H1 (cell line): ENCODE measurements around the gene B9D2. TPM values are rescaled to one million over a fixed set of nuclear protein-coding genes. Genes with fewer than 3 reads are reported as not detected.

Experiments used
- CTCF ChIA-PET: fragments of 300-600 bp; sonication (Branson Sonifier 250); formaldehyde crosslinking; loops from one replicate; lab custom pipeline; 2021; ENCODE audit not compliant: partially characterized antibody; lab: Charles Lee
- POLR2A ChIA-PET: fragments of 300-600 bp; sonication (Branson Sonifier 250); formaldehyde crosslinking; loops from one replicate; lab custom pipeline; 2021; ENCODE audit warnings: inconsistent platforms; ENCODE audit not compliant: partially characterized antibody; lab: Charles Lee
- DNase-seq, 2 experiments: peaks; one replicate each; pipeline versions ENCODE4 v3.0.0 to v3.0.0-alpha.2; 2010 to 2022; ENCODE audit warnings: low spot score in 2 of 2, low read depth in 1 of 2, mixed read lengths in 1 of 2
- FAIRE-seq: peaks from 2 replicates; lab custom pipeline; 2011; peaks lifted over from hg19 to GRCh38; lab: Jason Lieb, UNC
- H2AFZ ChIP-seq: 2 replicates; pipeline ENCODE4 v1.8.1; 2012; ENCODE audit warnings: low read length, inconsistent platforms
- H2AK5ac ChIP-seq: 2 replicates; pipeline ENCODE4 v1.6.1; 2013; ENCODE audit warnings: low read depth, low read length
- H2BK120ac ChIP-seq: replicated peaks from 2 replicates; pipeline ENCODE3; 2013; ENCODE audit warnings: low read depth, low read length, inconsistent platforms
- H2BK12ac ChIP-seq: 2 replicates; pipeline ENCODE4 v1.6.1; 2013; ENCODE audit warnings: low read depth, low read length
- H2BK15ac ChIP-seq: 2 replicates; pipeline ENCODE4 v1.6.1; 2013; ENCODE audit warnings: low read length
- H2BK20ac ChIP-seq: 2 replicates; pipeline ENCODE4 v1.6.1; 2013; ENCODE audit warnings: low read length
- H2BK5ac ChIP-seq: 2 replicates; pipeline ENCODE4 v1.6.1; 2013; ENCODE audit warnings: low read depth, low read length
- H3K14ac ChIP-seq: 2 replicates; pipeline ENCODE4 v1.6.1; 2013; ENCODE audit warnings: inconsistent platforms; ENCODE audit not compliant: insufficient read length
- H3K18ac ChIP-seq: 2 replicates; pipeline ENCODE4 v1.6.1; 2013; ENCODE audit warnings: low read length; ENCODE audit errors: extremely low read depth
- H3K23ac ChIP-seq: 2 replicates; pipeline ENCODE4 v1.6.1; 2013; ENCODE audit warnings: inconsistent platforms; ENCODE audit not compliant: insufficient read length
- H3K23me2 ChIP-seq: 2 replicates; pipeline ENCODE4 v1.6.1; 2013; ENCODE audit warnings: low read depth, low read length
- H3K27ac ChIP-seq: 2 replicates; pipeline ENCODE4 v1.6.1; 2011; ENCODE audit warnings: low read depth, low read length, inconsistent platforms
- H3K27me3 ChIP-seq, 4 experiments: replicated peaks in 1 of 4; 1 replicate in 1 of 4; 2 replicates in 3 of 4; pipeline versions ENCODE4 v1.6.1 to v1.8.1; 2011 to 2013; ENCODE audit warnings: low read length in 3 of 4, mild to moderate bottlenecking in 3 of 4, inconsistent platforms in 2 of 4, mixed read lengths in 2 of 4, moderate library complexity in 1 of 4; ENCODE audit not compliant: control insufficient read depth in 3 of 4, insufficient read depth in 3 of 4; ENCODE audit errors: extremely low read depth in 1 of 4
- H3K36me3 ChIP-seq, 4 experiments: 2 replicates each; pipeline versions ENCODE4 v1.6.1 to v1.8.1; 2011 to 2013; ENCODE audit warnings: mild to moderate bottlenecking in 4 of 4, low read length in 3 of 4, moderate library complexity in 2 of 4, control low read depth in 1 of 4, inconsistent platforms in 1 of 4; ENCODE audit not compliant: insufficient read depth in 4 of 4, control insufficient read depth in 2 of 4
- H3K4ac ChIP-seq: replicated peaks from 2 replicates; pipeline ENCODE3; 2013; ENCODE audit warnings: low read length, low read depth, mixed read lengths, inconsistent platforms; ENCODE audit not compliant: insufficient read length
- H3K4me1 ChIP-seq, 4 experiments: replicated peaks in 1 of 4; 1 replicate in 1 of 4; 2 replicates in 3 of 4; pipeline versions ENCODE4 v1.6.1 to v1.8.1; 2011 to 2013; ENCODE audit warnings: low read length in 3 of 4, inconsistent platforms in 2 of 4, mixed read lengths in 1 of 4; ENCODE audit not compliant: insufficient read depth in 4 of 4, control insufficient read depth in 3 of 4
- H3K4me2 ChIP-seq, 2 experiments: 2 replicates each; pipeline versions ENCODE4 v1.6.1 to v1.8.1; 2011 to 2013; ENCODE audit warnings: low read depth in 2 of 2, low read length in 2 of 2, control low read depth in 1 of 2, inconsistent platforms in 1 of 2, mild to moderate bottlenecking in 1 of 2; ENCODE audit not compliant: insufficient read depth in 1 of 2
- H3K4me3 ChIP-seq, 4 experiments: fragments of 200-600, 300-600 bp in 1 of 4; sonication (generic), shearing (Covaris generic), sonication (Bioruptor Twin) in 1 of 4; 2 replicates each; pipeline versions ENCODE4 v1.5.1 to v1.8.1; 2011 to 2016; ENCODE audit warnings: low read length in 4 of 4, low read depth in 3 of 4, control low read depth in 2 of 4, inconsistent platforms in 2 of 4, mild to moderate bottlenecking in 2 of 4, mixed read lengths in 1 of 4, moderate library complexity in 1 of 4; ENCODE audit not compliant: insufficient read depth in 2 of 4; ENCODE audit errors: extremely low read depth in 1 of 4
- H3K56ac ChIP-seq: replicated peaks from 2 replicates; pipeline ENCODE3; 2013; ENCODE audit warnings: low read depth, mild to moderate bottlenecking, mixed read lengths, low read length, inconsistent platforms; ENCODE audit not compliant: insufficient read length
- H3K79me1 ChIP-seq: 2 replicates; pipeline ENCODE4 v1.6.1; 2013; ENCODE audit warnings: low read depth, low read length, control low read depth
- H3K79me2 ChIP-seq, 2 experiments: 2 replicates each; pipeline versions ENCODE4 v1.6.1 to v1.8.1; 2012 to 2013; ENCODE audit warnings: low read length in 2 of 2, mild to moderate bottlenecking in 2 of 2, inconsistent platforms in 1 of 2; ENCODE audit not compliant: insufficient read depth in 2 of 2, control insufficient read depth in 1 of 2
- H3K9ac ChIP-seq, 4 experiments: replicated peaks in 1 of 4; 1 replicate in 1 of 4; 2 replicates in 3 of 4; pipeline versions ENCODE4 v1.6.1 to v1.8.1; 2011 to 2013; ENCODE audit warnings: low read depth in 3 of 4, low read length in 3 of 4, control low read depth in 2 of 4, mild to moderate bottlenecking in 2 of 4, moderate library complexity in 2 of 4, inconsistent platforms in 1 of 4; ENCODE audit errors: extremely low read depth in 1 of 4
- H3K9me3 ChIP-seq, 2 experiments: 2 replicates each; pipeline versions ENCODE4 v1.6.1 to v1.8.1; 2012 to 2013; ENCODE audit warnings: mild to moderate bottlenecking in 2 of 2, moderate library complexity in 2 of 2, control low read depth in 1 of 2, inconsistent platforms in 1 of 2, low read depth in 1 of 2, low read length in 1 of 2, mixed read lengths in 1 of 2; ENCODE audit not compliant: insufficient read depth in 2 of 2
- H4K20me1 ChIP-seq, 2 experiments: replicated peaks in 1 of 2; 2 replicates each; pipeline versions ENCODE3 to v1.8.1; 2011 to 2013; ENCODE audit warnings: inconsistent platforms in 2 of 2, low read length in 2 of 2, mild to moderate bottlenecking in 1 of 2; ENCODE audit not compliant: insufficient read depth in 2 of 2, control insufficient read depth in 1 of 2
- H4K5ac ChIP-seq: 2 replicates; pipeline ENCODE4 v1.6.1; 2013; ENCODE audit warnings: low read length, low read depth, mixed read lengths, inconsistent platforms; ENCODE audit not compliant: insufficient read length
- H4K8ac ChIP-seq: 2 replicates; pipeline ENCODE4 v1.8.0; 2013; ENCODE audit warnings: mild to moderate bottlenecking, moderate library complexity, low read length, inconsistent platforms; ENCODE audit not compliant: insufficient read depth; ENCODE audit errors: extremely low read depth
- H4K91ac ChIP-seq: replicated peaks from 2 replicates; pipeline ENCODE3; 2013; ENCODE audit warnings: low read length, mixed read lengths, inconsistent platforms; ENCODE audit not compliant: insufficient read length
- ATF3 ChIP-seq: IDR thresholded peaks from 2 replicates; pipeline ENCODE4 v1.6.1; 2011; ENCODE audit warnings: low read depth, mild to moderate bottlenecking, low read length; ENCODE audit not compliant: insufficient read depth
- BRCA1 ChIP-seq: IDR thresholded peaks from 2 replicates; pipeline ENCODE4 v1.6.1; 2012; ENCODE audit warnings: low read depth, low read length, improper control_type of control experiment
- CBX8 ChIP-seq: fragments of 300-800, 300-1000 bp; sonication (generic); IDR thresholded peaks from 2 replicates; pipeline ENCODE4 v1.7.1; 2016; ENCODE audit warnings: low read depth, low read length, borderline replicate concordance
- EP300 ChIP-seq, 2 experiments: IDR thresholded peaks; 1 replicate in 1 of 2; 2 replicates in 1 of 2; pipeline ENCODE4 v1.6.1; 2011 to 2012; ENCODE audit warnings: low read depth in 2 of 2, low read length in 2 of 2, mild to moderate bottlenecking in 2 of 2, borderline replicate concordance in 1 of 2, inconsistent platforms in 1 of 2, moderate library complexity in 1 of 2
- MAFK ChIP-seq: IDR thresholded peaks from 2 replicates; pipeline ENCODE4 v1.6.1; 2012; ENCODE audit warnings: low read depth, mild to moderate bottlenecking, improper control_type of control experiment, low read length
- NANOG ChIP-seq: IDR thresholded peaks from 2 replicates; pipeline ENCODE4 v1.6.1; 2011; ENCODE audit warnings: low read length, low read depth, mild to moderate bottlenecking, inconsistent platforms; ENCODE audit not compliant: insufficient read depth, poor library complexity, severe bottlenecking
- NRF1 ChIP-seq: IDR thresholded peaks from 2 replicates; pipeline ENCODE4 v1.6.1; 2011; ENCODE audit warnings: mild to moderate bottlenecking, low read depth, low read length, improper control_type of control experiment
- POLR2A ChIP-seq, 2 experiments: IDR thresholded peaks; 1 replicate in 1 of 2; 2 replicates in 1 of 2; pipeline ENCODE4 v1.6.1; 2011; ENCODE audit warnings: low read depth in 2 of 2, low read length in 2 of 2, mild to moderate bottlenecking in 2 of 2; ENCODE audit errors: control extremely low read depth in 1 of 2
- POLR2AphosphoS5 ChIP-seq: IDR thresholded peaks from 2 replicates; pipeline ENCODE4 v1.6.1; 2011; ENCODE audit warnings: low read depth, low read length
- SP4 ChIP-seq: IDR thresholded peaks from 2 replicates; pipeline ENCODE4 v1.6.1; 2012; ENCODE audit warnings: low read length, inconsistent platforms
- USF2 ChIP-seq: IDR thresholded peaks from 2 replicates; pipeline ENCODE4 v1.6.1; 2011; ENCODE audit warnings: low read length, improper control_type of control experiment
- YY1 ChIP-seq: IDR thresholded peaks from 2 replicates; pipeline ENCODE4 v1.6.1; 2011; ENCODE audit warnings: low read depth, mild to moderate bottlenecking, low read length
- WGBS, 2 experiments: shearing (Covaris generic) in 1 of 2; methylation state at CpG; one replicate each; pipeline versions ENCODE4 v1.1.6 to v1.1.7; 2013 to 2015; ENCODE audit warnings: low lambda C conversion rate in 2 of 2, mixed read lengths in 2 of 2, inconsistent platforms in 1 of 2, low coverage in 1 of 2, missing lambda C conversion rate in 1 of 2; ENCODE audit not compliant: insufficient replicate concordance in 2 of 2, insufficient coverage in 1 of 2, insufficient read length in 1 of 2; ENCODE audit errors: extremely low coverage in 1 of 2, missing lambda C conversion rate in 1 of 2; 5-methylcytosine and 5-hydroxymethylcytosine counted together
- polyA plus RNA-seq, 7 experiments: library from polyadenylated mRNA; depleted of rRNA in 3 of 7; stranded (reverse) in 5 of 7; unstranded in 2 of 7; fragments of >200 nt in 5 of 7; fragments of 200-250 nt in 2 of 7; gene quantifications; 1 replicate in 5 of 7; 2 replicates in 1 of 7; 4 replicates in 1 of 7; pipeline versions ENCODE4 v1.2.1 to v1.2.3, GENCODE V29; 2011 to 2013; ENCODE audit warnings: missing spikeins in 2 of 7, mixed read lengths in 2 of 7
- total RNA-seq: library from RNA; stranded (reverse); fragmentation: NEBNext Ultra II Directional; extraction: Animal tissue kit (Norgen Biotek cat#: 25700); gene quantifications from 2 replicates; pipeline ENCODE4 v1.2.1, GENCODE V29; 2021

B9D2 gene
- total and polyA plus RNA-seq, 2 of the 8 experiments (the other 6 are each of a cell fraction or from before 2014, with no cell fraction given), result 4.9 to 6.3 TPM

- POLR2A ChIA-PET, result interaction anchor here (0.6 to 22.6 kb wide), 4 partner anchors 10 to 528 kb away, joined by 3 to 579 read pairs (median 70); partner anchors contain the start of gene HNRNPUL1
- no peak overlapping the region for H2BK5ac ChIP-seq
- H3K18ac ChIP-seq, result no peak overlapping the region
- H3K23me2 ChIP-seq, result peaks cover 7% of the 10 kb centered on the region
- H2AK5ac ChIP-seq, result no peak overlapping the region
- H3K4ac ChIP-seq, result no peak overlapping the region
- H2BK12ac ChIP-seq, result no peak overlapping the region
- CTCF ChIA-PET, result interaction anchor here (0.6 to 2.1 kb wide), 3 partner anchors 10 to 1470 kb away, joined by 3 to 15 read pairs (median 3); no protein-coding TSS in a partner anchor
- no peaks in the 10 kb centered on the region for H3K27me3 ChIP-seq
- DNase-seq (no peak), FAIRE-seq (no peak)
- peaks cover 0 to 3% of the 10 kb centered on the region in 2 experiments for H4K20me1 ChIP-seq
- no peak overlapping the region for H3K23ac ChIP-seq
- H3K79me1 ChIP-seq, result peaks cover 7% of the 10 kb centered on the region; the same call in 1 of the 2 replicates
- H3K79me2 ChIP-seq, result peaks cover 0 to 8% of the 10 kb centered on the region in 2 experiments; a peak in 2 of 4 replicates
- H4K8ac ChIP-seq, result no peak overlapping the region; the same call in 1 of the 2 replicates
- no peak overlapping the region for H2BK120ac ChIP-seq
- no peak overlapping the region for H3K4me3 ChIP-seq
- H3K9ac ChIP-seq, result no peak overlapping the region
- no peak overlapping the region for H2BK20ac ChIP-seq
- H3K14ac ChIP-seq, result no peak overlapping the region
- peaks cover 0 to 10% (median under 1%) of the 10 kb centered on the region in 4 experiments; a peak in 3 of 7 replicates for H3K4me1 ChIP-seq
- peak overlapping the region in 1 of 2 experiments; percentile 83; a peak in 1 of 4 replicates for H3K4me2 ChIP-seq
- WGBS, 2 experiments, result 90% methylated on average over 8 of the region's 8 CpGs; no CpG with 5 or more reads in 1 of the 2 experiments
- H3K56ac ChIP-seq, result no peak overlapping the region
- H3K36me3 ChIP-seq, result peaks cover 7 to 21% (median 10%) of the 10 kb centered on the region in 4 experiments; a peak in 6 of 8 replicates
- no peak overlapping the region for H2AFZ ChIP-seq
- peaks cover 0 to 2% of the 10 kb centered on the region in 2 experiments; a peak in 1 of 4 replicates for H3K9me3 ChIP-seq
- no peak overlapping the region for H2BK15ac ChIP-seq
- H4K91ac ChIP-seq, result no peak overlapping the region
- no peak overlapping the region for H4K5ac ChIP-seq
- no peak overlapping the region for H3K27ac ChIP-seq
- TF ChIP-seq BRCA1 (no peak), NRF1 (no peak), POLR2A (IDR thresholded peaks at IDR 0.05; ENCODE audit: control extremely low read depth in 1 of 2, low read depth in 2 of 2, low read length in 2 of 2) (no peak), CBX8 (no peak), NANOG (no peak), EP300 (IDR thresholded peaks at IDR 0.05; ENCODE audit: borderline replicate concordance in 1 of 2, low read depth in 2 of 2, low read length in 2 of 2) (no peak), SP4 (no peak), USF2 (no peak), POLR2AphosphoS5 (no peak), MAFK (no peak), YY1 (no peak), ATF3 (no peak)
Observed at GRCh38 chr19:41311613-41312012, 52.3 kb downstream of the B9D2 start.
